ENCODE measurements around the gene LRRC53.

The LRRC53 gene

GRCh38 chr1:74523873-74524480, 11.6 kb upstream of the LRRC53 start:
- no peak for TF ChIP-seq EZH2 (IDR thresholded peaks at IDR 0.05; ENCODE audit: borderline replicate concordance, low read length)
- no peak for TF ChIP-seq CTCF (IDR thresholded peaks at IDR 0.05; ENCODE audit: low read length)
- no peaks in the 10 kb centered on the region for H3K9me2 ChIP-seq (ENCODE audit: low read depth, low read length)

DNA sequence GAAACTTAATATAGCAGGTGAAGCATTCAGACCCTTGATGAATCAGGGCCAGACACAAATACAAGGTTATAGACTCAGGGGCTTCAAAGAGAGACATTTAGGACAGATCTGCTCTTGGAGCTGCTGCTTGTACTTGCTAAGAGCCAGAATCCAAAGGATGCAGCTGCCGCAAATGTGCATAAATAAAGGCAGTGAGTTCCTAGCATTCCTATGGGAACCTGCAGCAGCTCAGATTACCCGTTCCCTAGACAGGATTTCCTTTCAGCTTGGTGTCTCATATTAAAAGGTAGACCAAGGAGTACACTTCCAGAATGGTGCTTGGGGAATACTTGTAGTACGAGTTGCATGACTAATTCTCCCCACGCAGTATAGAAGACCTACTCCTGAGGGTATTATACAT, 9.7 kb upstream of the LRRC53 start:
- H3K4me3 ChIP-seq (ENCODE audit: low read depth, low read length, poor library complexity, severe bottlenecking) = no peak overlapping the region
- H3K79me2 ChIP-seq (ENCODE audit: insufficient read depth, low read length) = no peaks in the 10 kb centered on the region
- no peak overlapping the region for H3K4me2 ChIP-seq (ENCODE audit: low read length)
- H3K36me3 ChIP-seq (ENCODE audit: insufficient read depth, low read length) = no peaks in the 10 kb centered on the region
- no peak overlapping the region for H2AFZ ChIP-seq (ENCODE audit: low read length)
- no peaks in the 10 kb centered on the region for H4K20me1 ChIP-seq (ENCODE audit: insufficient read depth, low read length)
- no peaks in the 10 kb centered on the region for H3K4me1 ChIP-seq (ENCODE audit: insufficient read depth, low read length, severe bottlenecking)
- H3K9ac ChIP-seq (ENCODE audit: low read length) = no peak overlapping the region
- no peak overlapping the region for H3K27ac ChIP-seq (ENCODE audit: low read depth, low read length, poor library complexity, severe bottlenecking)
- no peaks in the 10 kb centered on the region for H3K9me2 ChIP-seq (ENCODE audit: low read depth, low read length)
- no peaks in the 10 kb centered on the region for H3K27me3 ChIP-seq (ENCODE audit: insufficient read depth, low read length)
- H3K9me3 ChIP-seq (ENCODE audit: low read length) = no peaks in the 10 kb centered on the region
- H3F3A ChIP-seq (ENCODE audit: insufficient read depth, low read length) = no peaks in the 10 kb centered on the region
- no peak for TF ChIP-seq EZH2 (IDR thresholded peaks at IDR 0.05; ENCODE audit: borderline replicate concordance, low read length)
- TF ChIP-seq CTCF (IDR thresholded peaks at IDR 0.05; ENCODE audit: low read length) = no peak

More at GRCh38 chr1:74523873-74524480, 11.6 kb upstream of the LRRC53 start:
- no peaks in the 10 kb centered on the region for H3K36me3 ChIP-seq (ENCODE audit: insufficient read depth, low read length)
- no peaks in the 10 kb centered on the region for H4K20me1 ChIP-seq (ENCODE audit: insufficient read depth, low read length)
- no peaks in the 10 kb centered on the region for H3K27me3 ChIP-seq (ENCODE audit: insufficient read depth, low read length)
- H2AFZ ChIP-seq (ENCODE audit: low read length) = no peak overlapping the region
- H3F3A ChIP-seq (ENCODE audit: insufficient read depth, low read length) = no peaks in the 10 kb centered on the region
- no peak overlapping the region for H3K4me2 ChIP-seq (ENCODE audit: low read length)
- no peak overlapping the region for H3K4me3 ChIP-seq (ENCODE audit: low read depth, low read length, poor library complexity, severe bottlenecking)
- H3K9me3 ChIP-seq (ENCODE audit: low read length) = no peaks in the 10 kb centered on the region
- no peaks in the 10 kb centered on the region for H3K79me2 ChIP-seq (ENCODE audit: insufficient read depth, low read length)
- H3K9ac ChIP-seq (ENCODE audit: low read length) = no peak overlapping the region
- H3K4me1 ChIP-seq (ENCODE audit: insufficient read depth, low read length, severe bottlenecking) = no peaks in the 10 kb centered on the region
- H3K27ac ChIP-seq (ENCODE audit: low read depth, low read length, poor library complexity, severe bottlenecking) = no peak overlapping the region

- Histone ChIP-seq H3K4me2 (ENCODE audit: low read length) (no peak overlapping the region), H3K36me3 (ENCODE audit: insufficient read depth, low read length) (no peaks in the 10 kb centered on the region), H3K9me3 (ENCODE audit: low read length) (no peaks in the 10 kb centered on the region), H3K4me3 (ENCODE audit: low read depth, low read length, poor library complexity, severe bottlenecking) (no peak overlapping the region), H3K79me2 (ENCODE audit: insufficient read depth, low read length) (no peaks in the 10 kb centered on the region), H3K9ac (ENCODE audit: low read length) (no peak overlapping the region), H2AFZ (ENCODE audit: low read length) (no peak overlapping the region), H3K9me2 (ENCODE audit: low read depth, low read length) (no peaks in the 10 kb centered on the region), H3K4me1 (ENCODE audit: insufficient read depth, low read length, severe bottlenecking) (no peaks in the 10 kb centered on the region), H3K27ac (ENCODE audit: low read depth, low read length, poor library complexity, severe bottlenecking) (no peak overlapping the region), H3F3A (ENCODE audit: insufficient read depth, low read length) (no peaks in the 10 kb centered on the region), H4K20me1 (ENCODE audit: insufficient read depth, low read length) (no peaks in the 10 kb centered on the region), H3K27me3 (ENCODE audit: insufficient read depth, low read length) (no peaks in the 10 kb centered on the region)
- TF ChIP-seq EZH2 (IDR thresholded peaks at IDR 0.05; ENCODE audit: borderline replicate concordance, low read length) (no peak), CTCF (IDR thresholded peaks at IDR 0.05; ENCODE audit: low read length) (no peak)
Measured at GRCh38 chr1:74517599-74518051, 5.2 kb upstream of the LRRC53 start.
